ENCODE results near the gene HPCAL1.

DNA sequence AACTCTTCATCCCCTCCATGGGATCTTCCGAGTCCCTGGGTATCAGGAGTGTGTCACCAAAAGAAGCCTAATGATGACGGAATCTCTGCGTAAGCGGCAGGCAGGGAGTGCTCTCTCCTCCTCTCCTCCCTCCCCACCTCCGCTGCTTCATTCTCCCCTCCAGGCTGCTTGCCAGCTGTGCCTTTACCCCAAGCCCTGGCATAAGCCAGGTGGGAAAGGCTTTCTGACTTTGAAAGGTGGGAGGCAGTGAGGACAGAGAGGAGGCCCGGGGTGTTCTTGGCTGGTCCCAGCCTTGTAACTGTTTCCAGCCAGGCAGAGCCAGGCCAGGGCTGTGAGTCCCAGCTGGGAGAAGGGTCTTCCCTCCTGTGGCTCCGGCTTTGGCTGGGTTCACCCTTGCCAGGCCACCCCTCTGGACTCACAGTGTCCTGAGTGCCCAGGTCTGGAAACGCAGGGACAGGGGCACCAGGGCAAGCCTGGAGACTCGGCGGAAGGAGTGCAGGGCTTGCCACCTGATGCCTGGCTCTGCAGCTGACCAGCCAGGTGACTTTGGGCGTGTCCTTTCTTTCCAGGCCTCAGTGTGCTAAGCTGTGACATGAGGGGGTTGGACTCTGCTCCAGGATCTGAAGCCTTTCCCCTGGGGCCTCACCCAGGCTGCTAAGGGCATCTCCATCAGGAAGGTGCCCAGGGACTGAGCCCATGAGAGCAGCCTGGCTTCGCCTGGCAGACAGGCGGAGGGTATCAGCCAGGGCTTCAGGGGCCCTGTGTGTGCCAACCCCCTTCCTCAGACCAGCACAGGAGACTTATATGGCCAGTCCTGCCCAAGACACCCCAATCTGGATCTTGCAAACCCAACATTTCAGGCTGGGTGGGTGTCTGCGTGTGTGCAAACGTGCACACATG lies 32.7 kb upstream of the HPCAL1 start:
- TF ChIP-seq CTCF (IDR thresholded peaks at IDR 0.05) (no peak), POLR2A (IDR thresholded peaks at IDR 0.05) (no peak)

All from lower leg skin (tissue), 3 donors.